HepG2 (cell line): ENCODE measurements around the gene SERPINB6. TPM values are rescaled to one million over a fixed set of nuclear protein-coding genes. Genes with fewer than 3 reads are reported as not detected.

ENCODE experiments used
- CCDC6 ChIP-seq: sonication (generic); formaldehyde crosslinking; IDR thresholded peaks from 2 replicates; pipeline ENCODE4 v1.8.1; 2022; ENCODE audit warnings: mild to moderate bottlenecking, missing genetic modification reagents, moderate library complexity
- FOXP4 ChIP-seq: sonication (generic); formaldehyde crosslinking; IDR thresholded peaks from 2 replicates; pipeline ENCODE4 v1.4.0; 2020; ENCODE audit warnings: missing genetic modification reagents
- GATAD2A ChIP-seq: IDR thresholded peaks from 2 replicates; pipeline ENCODE4 v1.6.1; 2016
- HNRNPUL1 ChIP-seq: fragments of 200-400 bp; formaldehyde crosslinking; IDR thresholded peaks from 2 replicates; pipeline ENCODE4 v1.6.1; 2017; ENCODE audit warnings: low read depth, mild to moderate bottlenecking, low read length, moderate library complexity
- JUND ChIP-seq: sonication (generic); formaldehyde crosslinking; IDR thresholded peaks from 2 replicates; pipeline ENCODE4 v1.8.0; 2022; ENCODE audit warnings: mild to moderate bottlenecking, missing genetic modification reagents
- NFYC ChIP-seq: IDR thresholded peaks from 2 replicates; pipeline ENCODE4 v1.6.1; 2016; ENCODE audit warnings: missing genetic modification reagents, missing compliant biosample characterization
- PAF1 ChIP-seq: IDR thresholded peaks from 2 replicates; pipeline ENCODE4 v1.6.1; 2016; ENCODE audit warnings: missing genetic modification reagents, missing compliant biosample characterization
- PAX8 ChIP-seq: sonication (generic); formaldehyde crosslinking; IDR thresholded peaks from 2 replicates; pipeline ENCODE4 v1.8.0; 2022; ENCODE audit warnings: mild to moderate bottlenecking, missing genetic modification reagents, borderline replicate concordance
- REXO4 ChIP-seq: sonication (generic); formaldehyde crosslinking; IDR thresholded peaks from 2 replicates; pipeline ENCODE4 v1.8.0; 2022; ENCODE audit warnings: missing genetic modification reagents, mild to moderate bottlenecking, borderline replicate concordance
- TBX2 ChIP-seq: sonication (generic); formaldehyde crosslinking; IDR thresholded peaks from 2 replicates; pipeline ENCODE4 v1.5.0; 2020; ENCODE audit warnings: missing genetic modification reagents, mild to moderate bottlenecking, borderline replicate concordance
- ZBTB21 ChIP-seq: sonication (generic); formaldehyde crosslinking; IDR thresholded peaks from 2 replicates; pipeline ENCODE4 v1.4.0; 2020; ENCODE audit warnings: missing genetic modification reagents
- ZBTB37 ChIP-seq: sonication (generic); formaldehyde crosslinking; IDR thresholded peaks from 2 replicates; pipeline ENCODE4 v1.4.0; 2020; ENCODE audit warnings: mild to moderate bottlenecking, missing genetic modification reagents
- ZFP90 ChIP-seq: sonication (generic); formaldehyde crosslinking; IDR thresholded peaks from 2 replicates; pipeline ENCODE4 v1.8.0; 2022; ENCODE audit warnings: missing genetic modification reagents, mild to moderate bottlenecking, inconsistent platforms, borderline replicate concordance
- ZKSCAN5 ChIP-seq: sonication (generic); formaldehyde crosslinking; IDR thresholded peaks from 2 replicates; pipeline ENCODE4 v1.5.1; 2020; ENCODE audit warnings: mild to moderate bottlenecking, missing genetic modification reagents
- ZNF160 ChIP-seq: sonication (generic); formaldehyde crosslinking; IDR thresholded peaks from 2 replicates; pipeline ENCODE4 v1.8.0; 2022; ENCODE audit warnings: mild to moderate bottlenecking, inconsistent platforms, missing genetic modification reagents
- ZNF33B ChIP-seq: sonication (generic); formaldehyde crosslinking; IDR thresholded peaks from 2 replicates; pipeline ENCODE4 v1.5.1; 2020; ENCODE audit warnings: mild to moderate bottlenecking, missing genetic modification reagents
- ZNF446 ChIP-seq: sonication (generic); formaldehyde crosslinking; IDR thresholded peaks from 2 replicates; pipeline ENCODE4 v1.5.0; 2020; ENCODE audit warnings: mild to moderate bottlenecking, missing genetic modification reagents
- ZNF614 ChIP-seq: IDR thresholded peaks from 2 replicates; pipeline ENCODE4 v1.6.1; 2018; ENCODE audit warnings: missing biosample characterization, missing genetic modification reagents, inconsistent platforms, borderline replicate concordance
- ZNF629 ChIP-seq: sonication (generic); formaldehyde crosslinking; conservative IDR thresholded peaks from 2 replicates; pipeline ENCODE4 v1.5.0; 2020; ENCODE audit warnings: missing genetic modification reagents
- ZNF7 ChIP-seq: IDR thresholded peaks from 2 replicates; pipeline ENCODE4 v1.6.1; 2016; ENCODE audit warnings: missing biosample characterization, missing genetic modification reagents
- ZSCAN21 ChIP-seq: sonication (generic); formaldehyde crosslinking; IDR thresholded peaks from 2 replicates; pipeline ENCODE4 v1.8.0; 2022; ENCODE audit warnings: mild to moderate bottlenecking, missing genetic modification reagents, moderate library complexity, borderline replicate concordance
- polyA plus RNA-seq, 8 experiments: library from polyadenylated mRNA; depleted of rRNA in 3 of 8; stranded (reverse) in 7 of 8; unstranded in 1 of 8; fragments of >200 nt; fragmentation: Illumina TruSeq in 4 of 8; extraction: Trizol in 4 of 8; gene quantifications; 2 replicates each; pipeline versions ENCODE4 v1.2.1 to v1.2.3, GENCODE V29; 2011 to 2016; ENCODE audit warnings: low read depth in 4 of 8, missing spikeins in 1 of 8, mixed read lengths in 1 of 8; ENCODE audit not compliant: insufficient read depth in 1 of 8
- total RNA-seq, 5 experiments: library from RNA; depleted of rRNA; stranded (reverse); fragments of >200 nt; fragmentation: Illumina TruSeq; extraction: Trizol; gene quantifications; 2 replicates each; pipeline ENCODE4 v1.2.3, GENCODE V29; 2016; ENCODE audit warnings: low read depth in 1 of 5
- TF ChIP-seq, protein P1 (sequence below): IDR thresholded peaks from 2 replicates; pipeline ENCODE4 v1.6.1; 2016; ENCODE audit warnings: mild to moderate bottlenecking, missing biosample characterization, missing genetic modification reagents
- TF ChIP-seq, protein P2 (sequence below): sonication (generic); formaldehyde crosslinking; IDR thresholded peaks from 2 replicates; pipeline ENCODE4 v1.9.0; 2021; ENCODE audit warnings: missing genetic modification reagents, borderline replicate concordance
- TF ChIP-seq, protein P3 (sequence below): fragments of 450-650 bp; IDR thresholded peaks from 2 replicates; pipeline ENCODE4 v1.6.1; 2016

The SERPINB6 gene
- total and polyA plus RNA-seq, 2 of the 13 experiments (the other 11 are each of a cell fraction or from before 2014, with no cell fraction given) = 38.2 to 61.3 TPM

- TF ChIP-seq FOXP4 (CRISPR knock-in tag) (peak; percentile 65), ZFP90 (CRISPR knock-in tag) (peak; percentile 2; the same call in 1 of the 2 replicates), PAX8 (CRISPR knock-in tag) (no peak), ZNF160 (peak; percentile 45; the same call in 1 of the 2 replicates), ZNF33B (CRISPR knock-in tag) (no peak), ZNF629 (CRISPR knock-in tag) (peak; percentile 36; the same call in 1 of the 2 replicates), ZNF7 (no peak), JUND (CRISPR knock-in tag) (no peak), ZNF446 (CRISPR knock-in tag) (0 out of 2 replicates have a peak, but pooled peaks have one; percentile 40), ZKSCAN5 (CRISPR knock-in tag) (no peak), GATAD2A (CRISPR knock-in tag) (peak; percentile 71), CCDC6 (peak; percentile 63; the same call in 1 of the 2 replicates), ZSCAN21 (CRISPR knock-in tag) (peak; percentile 76; the same call in 1 of the 2 replicates), ZBTB21 (CRISPR knock-in tag) (no peak), HNRNPUL1 (no peak), TBX2 (CRISPR knock-in tag) (peak; percentile 85; the same call in 1 of the 2 replicates), PAF1 (no peak), ZBTB37 (no peak), REXO4 (CRISPR knock-in tag) (no peak), NFYC (CRISPR knock-in tag) (no peak), ZNF614 (CRISPR knock-in tag) (no peak; the same call in 1 of the 2 replicates)
- TF ChIP-seq, protein P1, sequence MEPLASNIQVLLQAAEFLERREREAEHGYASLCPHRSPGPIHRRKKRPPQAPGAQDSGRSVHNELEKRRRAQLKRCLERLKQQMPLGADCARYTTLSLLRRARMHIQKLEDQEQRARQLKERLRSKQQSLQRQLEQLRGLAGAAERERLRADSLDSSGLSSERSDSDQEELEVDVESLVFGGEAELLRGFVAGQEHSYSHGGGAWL (CRISPR knock-in tag) = peak; percentile 49; the same call in 1 of the 2 replicates
- TF ChIP-seq, protein P2, sequence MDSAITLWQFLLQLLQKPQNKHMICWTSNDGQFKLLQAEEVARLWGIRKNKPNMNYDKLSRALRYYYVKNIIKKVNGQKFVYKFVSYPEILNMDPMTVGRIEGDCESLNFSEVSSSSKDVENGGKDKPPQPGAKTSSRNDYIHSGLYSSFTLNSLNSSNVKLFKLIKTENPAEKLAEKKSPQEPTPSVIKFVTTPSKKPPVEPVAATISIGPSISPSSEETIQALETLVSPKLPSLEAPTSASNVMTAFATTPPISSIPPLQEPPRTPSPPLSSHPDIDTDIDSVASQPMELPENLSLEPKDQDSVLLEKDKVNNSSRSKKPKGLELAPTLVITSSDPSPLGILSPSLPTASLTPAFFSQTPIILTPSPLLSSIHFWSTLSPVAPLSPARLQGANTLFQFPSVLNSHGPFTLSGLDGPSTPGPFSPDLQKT = no peak
- TF ChIP-seq, protein P3, sequence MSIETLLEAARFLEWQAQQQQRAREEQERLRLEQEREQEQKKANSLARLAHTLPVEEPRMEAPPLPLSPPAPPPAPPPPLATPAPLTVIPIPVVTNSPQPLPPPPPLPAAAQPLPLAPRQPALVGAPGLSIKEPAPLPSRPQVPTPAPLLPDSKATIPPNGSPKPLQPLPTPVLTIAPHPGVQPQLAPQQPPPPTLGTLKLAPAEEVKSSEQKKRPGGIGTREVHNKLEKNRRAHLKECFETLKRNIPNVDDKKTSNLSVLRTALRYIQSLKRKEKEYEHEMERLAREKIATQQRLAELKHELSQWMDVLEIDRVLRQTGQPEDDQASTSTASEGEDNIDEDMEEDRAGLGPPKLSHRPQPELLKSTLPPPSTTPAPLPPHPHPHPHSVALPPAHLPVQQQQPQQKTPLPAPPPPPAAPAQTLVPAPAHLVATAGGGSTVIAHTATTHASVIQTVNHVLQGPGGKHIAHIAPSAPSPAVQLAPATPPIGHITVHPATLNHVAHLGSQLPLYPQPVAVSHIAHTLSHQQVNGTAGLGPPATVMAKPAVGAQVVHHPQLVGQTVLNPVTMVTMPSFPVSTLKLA = no peak
Measured at GRCh38 chr6:2971420-2972218, at the start of gene SERPINB6 (continued).
